ENCODE data around the gene SPEG.

DNA sequence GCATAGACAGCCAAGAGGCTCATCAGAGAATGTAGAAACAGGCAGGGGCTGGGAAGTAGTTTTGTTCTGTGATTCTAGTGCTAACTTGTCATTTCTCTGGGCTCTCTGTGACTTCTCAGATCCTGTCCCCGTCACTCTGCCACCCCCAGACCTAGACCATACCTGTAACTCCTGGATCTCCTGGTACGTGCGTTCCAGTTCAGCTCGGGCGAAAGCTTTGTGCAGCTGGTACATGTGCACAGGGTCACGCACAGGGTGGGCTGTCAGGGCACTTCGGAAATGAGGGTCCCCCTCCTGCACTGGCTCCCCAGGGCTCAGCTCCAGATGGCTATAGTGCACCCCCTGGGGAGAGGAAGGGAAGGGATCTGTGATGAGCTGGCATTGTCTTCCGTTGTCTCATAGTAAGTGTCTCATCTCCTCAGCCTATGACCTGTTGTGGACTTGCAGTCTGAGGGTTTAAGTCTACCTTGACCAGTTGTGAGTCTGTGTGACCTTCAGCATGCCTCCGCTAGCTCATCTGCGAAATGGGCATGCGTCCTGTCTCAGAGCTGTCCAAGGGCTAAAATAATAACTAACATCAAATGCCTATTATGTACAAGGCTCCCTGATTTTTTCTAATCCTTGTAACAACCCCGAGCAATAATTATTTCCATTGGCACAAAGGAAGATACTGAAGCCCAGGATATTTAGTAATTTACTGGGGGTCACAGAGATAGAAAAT, 106.3 kb downstream of the SPEG start:
- TF ChIP-seq, protein P1, sequence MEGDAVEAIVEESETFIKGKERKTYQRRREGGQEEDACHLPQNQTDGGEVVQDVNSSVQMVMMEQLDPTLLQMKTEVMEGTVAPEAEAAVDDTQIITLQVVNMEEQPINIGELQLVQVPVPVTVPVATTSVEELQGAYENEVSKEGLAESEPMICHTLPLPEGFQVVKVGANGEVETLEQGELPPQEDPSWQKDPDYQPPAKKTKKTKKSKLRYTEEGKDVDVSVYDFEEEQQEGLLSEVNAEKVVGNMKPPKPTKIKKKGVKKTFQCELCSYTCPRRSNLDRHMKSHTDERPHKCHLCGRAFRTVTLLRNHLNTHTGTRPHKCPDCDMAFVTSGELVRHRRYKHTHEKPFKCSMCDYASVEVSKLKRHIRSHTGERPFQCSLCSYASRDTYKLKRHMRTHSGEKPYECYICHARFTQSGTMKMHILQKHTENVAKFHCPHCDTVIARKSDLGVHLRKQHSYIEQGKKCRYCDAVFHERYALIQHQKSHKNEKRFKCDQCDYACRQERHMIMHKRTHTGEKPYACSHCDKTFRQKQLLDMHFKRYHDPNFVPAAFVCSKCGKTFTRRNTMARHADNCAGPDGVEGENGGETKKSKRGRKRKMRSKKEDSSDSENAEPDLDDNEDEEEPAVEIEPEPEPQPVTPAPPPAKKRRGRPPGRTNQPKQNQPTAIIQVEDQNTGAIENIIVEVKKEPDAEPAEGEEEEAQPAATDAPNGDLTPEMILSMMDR (conservative IDR thresholded peaks at IDR 0.05; ENCODE audit: low read depth, low read length) = no peak
- TF ChIP-seq EZH2phosphoT487 (IDR thresholded peaks at IDR 0.05; ENCODE audit: borderline replicate concordance, low read length) = no peak

All from PC-3 (cell line).